CD4-positive, alpha-beta T cell treated with Interleukin-15 for 4 hours (primary cell): Measurements from ENCODE around the gene ZNF385D.

Source experiments
- DNase-seq: peaks from one replicate; pipeline ENCODE4 v3.0.0-alpha.2; 2020; ENCODE audit warnings: low spot score

Gene ZNF385D

GRCh38 chr3:21377071-21377769, 373.8 kb downstream of the ZNF385D start:
- DNase-seq, result no peak

- no peak for DNase-seq
These were observed 378.7 kb downstream of the ZNF385D start for GRCh38 chr3:21372316-21372715.
